Activated B cell treated with CpG ODN at 0.5 μM for 24 hours (primary cell): Measurements from ENCODE around the gene GCSAML. TPM values are rescaled to one million over a fixed set of nuclear protein-coding genes. Genes with fewer than 3 reads are reported as not detected.
"Not testable (repeated sequence)": the region's sequence is repeated elsewhere in the genome, so short reads cannot be mapped to it uniquely, and the experiment has no call there.

Experiments
- ATAC-seq: fragments of 200-7000 bp; cut with Tn5 transposase; one replicate; pipeline ENCODE4 v1.10.0; 2021; ENCODE audit warnings: low read depth, mild to moderate bottlenecking, moderate library complexity
- CTCF ChIA-PET: fragments of 350-600 bp; sonication (Branson Sonifier 250); formaldehyde crosslinking; loops from one replicate; lab custom pipeline; 2021; ENCODE audit warnings: antibody characterized with exemption; lab: Charles Lee
- POLR2A ChIA-PET: fragments of 350-600 bp; sonication (Branson Sonifier 250); formaldehyde crosslinking; loops from one replicate; lab custom pipeline; 2021; ENCODE audit warnings: antibody characterized with exemption; lab: Charles Lee
- DNase-seq: peaks from one replicate; pipeline ENCODE4 v3.0.0; 2022
- H3K27ac Mint-ChIP-seq: one replicate; pipeline ENCODE4 v1.8.0; 2020; ENCODE audit warnings: mixed read lengths
- H3K27me3 Mint-ChIP-seq: one replicate; pipeline ENCODE4 v1.8.0; 2021; ENCODE audit warnings: mixed read lengths
- H3K36me3 Mint-ChIP-seq: one replicate; pipeline ENCODE4 v1.8.0; 2021; ENCODE audit warnings: low read depth, mixed read lengths
- H3K4me1 Mint-ChIP-seq: one replicate; pipeline ENCODE4 v1.8.0; 2021; ENCODE audit warnings: mixed read lengths
- H3K4me3 Mint-ChIP-seq: one replicate; pipeline ENCODE4 v1.8.0; 2020; ENCODE audit warnings: mild to moderate bottlenecking, mixed read lengths
- H3K9me3 Mint-ChIP-seq: one replicate; pipeline ENCODE4 v1.8.0; 2020; ENCODE audit warnings: mixed read lengths
- CTCF ChIP-seq: fragments of 200-600 bp; IDR thresholded peaks from one replicate; pipeline ENCODE4 v1.8.0; 2022; ENCODE audit warnings: antibody characterized with exemption, mild to moderate bottlenecking
- intact Hi-C: fragments of 100-400 bp; cut with micrococcal nuclease; formaldehyde crosslinking; loops from one replicate; pipeline ENCODE4 v1.15.1; 2024
- total RNA-seq: library from RNA; stranded (reverse); gene quantifications from 2 replicates; pipeline ENCODE4 v1.2.3, GENCODE V29; 2022

The GCSAML gene
- not detected in 2 replicates for total RNA-seq

GRCh38 chr1:247548769-247549182 lies at the start of gene GCSAML:
Gene GCSAML (plus strand): TSS chr1:247549134. CDS start chr1:247549192, 58 bp downstream.
- Mint-ChIP-seq H3K9me3 (no peaks in the 10 kb centered on the region), H3K27ac (no peak within 1 kb of the TSS), H3K36me3 (no peaks in the 10 kb centered on the region), H3K27me3 (peaks cover 21% of the 10 kb centered on the region), H3K4me3 (no peak within 1 kb of the TSS), H3K4me1 (peaks cover 7% of the 10 kb centered on the region)
- TF ChIP-seq CTCF, result no peak
- ATAC-seq, result no peak
- DNase-seq, result no peak
- intact Hi-C loops, result no loop called here
- ChIA-PET POLR2A (no interaction called here), CTCF (no interaction called here)

GRCh38 chr1:247500865-247501264 lies 48.1 kb upstream of the GCSAML start:
- intact Hi-C loops, result no loop called here
- no peaks in the 10 kb centered on the region for H3K9me3 Mint-ChIP-seq
- ATAC-seq (no peak), DNase-seq (no peak)
- TF ChIP-seq CTCF, result no peak
- H3K27ac Mint-ChIP-seq, result no peak overlapping the region
- POLR2A ChIA-PET, result no interaction called here
- no peaks in the 10 kb centered on the region for H3K4me1 Mint-ChIP-seq
- CTCF ChIA-PET, result no interaction called here
- no peak overlapping the region for H3K4me3 Mint-ChIP-seq
- no peaks in the 10 kb centered on the region for H3K36me3 Mint-ChIP-seq
- H3K27me3 Mint-ChIP-seq, result peaks cover 2% of the 10 kb centered on the region

- TF ChIP-seq CTCF, result no peak
- Mint-ChIP-seq H3K27ac (no peak overlapping the region), H3K4me1 (no peaks in the 10 kb centered on the region), H3K9me3 (no peaks in the 10 kb centered on the region), H3K4me3 (no peak overlapping the region), H3K36me3 (no peaks in the 10 kb centered on the region), H3K27me3 (peaks cover 8% of the 10 kb centered on the region)
- intact Hi-C loops, result no loop called here
- ChIA-PET POLR2A (no interaction called here), CTCF (no interaction called here)
- DNase-seq (no peak), ATAC-seq (no peak)
These were observed 42.1 kb upstream of the GCSAML start for GRCh38 chr1:247506831-247507230.

- no peaks in the 10 kb centered on the region for H3K4me1 Mint-ChIP-seq
These were observed 30.9 kb upstream of the GCSAML start for GRCh38 chr1:247517795-247518612.

GRCh38 chr1:247518613-247518891 lies 30.4 kb upstream of the GCSAML start:
- Mint-ChIP-seq H3K27ac (no peak overlapping the region), H3K4me1 (no peaks in the 10 kb centered on the region), H3K9me3 (no peaks in the 10 kb centered on the region), H3K27me3 (peaks cover 8% of the 10 kb centered on the region), H3K36me3 (no peaks in the 10 kb centered on the region), H3K4me3 (no peak overlapping the region)
- DNase-seq (no peak), ATAC-seq (no peak)
- CTCF ChIA-PET, result no interaction called here
- POLR2A ChIA-PET, result no interaction called here
- TF ChIP-seq CTCF, result no peak
- intact Hi-C loops, result no loop called here

More at GRCh38 chr1:247517795-247518612, 30.9 kb upstream of the GCSAML start:
- Mint-ChIP-seq H3K27me3 (peaks cover 8% of the 10 kb centered on the region), H3K36me3 (no peaks in the 10 kb centered on the region), H3K9me3 (no peaks in the 10 kb centered on the region), H3K4me3 (no peak overlapping the region), H3K27ac (no peak overlapping the region)
- no peak for TF ChIP-seq CTCF
- DNase-seq, result no peak
- ChIA-PET POLR2A (no interaction called here), CTCF (no interaction called here)
- ATAC-seq, result no peak
- intact Hi-C loops, result no loop called here

- POLR2A ChIA-PET, H3K4me1 Mint-ChIP-seq, H3K36me3 Mint-ChIP-seq, ATAC-seq, H3K27ac Mint-ChIP-seq, CTCF ChIA-PET, DNase-seq, intact Hi-C loops, H3K27me3 Mint-ChIP-seq, H3K9me3 Mint-ChIP-seq, H3K4me3 Mint-ChIP-seq: not testable (repeated sequence)
These were observed 27.0 kb upstream of the GCSAML start for GRCh38 chr1:247521886-247522285.
